SK-N-SH treated with all-trans-retinoic acid at 6 μM for 48 hours (cell line): ENCODE measurements around the gene RTCB.
"Not testable (repeated sequence)": the region's sequence is repeated elsewhere in the genome, so short reads cannot be mapped to it uniquely, and the experiment has no call there.

Experiments used
- ATAC-seq: fragments of 200-7000 bp; cut with Tn5 transposase; 3 replicates; pipeline ENCODE4 v1.9.1; 2020; ENCODE audit warnings: mild to moderate bottlenecking, moderate library complexity
- ARNTL ChIP-seq: fragments of 450-650 bp; formaldehyde crosslinking; IDR thresholded peaks from 2 replicates; pipeline ENCODE4 v1.5.0; 2020; ENCODE audit warnings: low read depth, mild to moderate bottlenecking, moderate library complexity, borderline replicate concordance
- BACH2 ChIP-seq: fragments of 250-450 bp; sonication (Bioruptor Pico); IDR thresholded peaks from 2 replicates; pipeline ENCODE4 v1.9.0; 2021; ENCODE audit warnings: mild to moderate bottlenecking, borderline replicate concordance
- CSDC2 ChIP-seq: fragments of 250-450 bp; sonication (Bioruptor Pico); IDR thresholded peaks from 2 replicates; pipeline ENCODE4 v1.5.0; 2020; ENCODE audit warnings: mild to moderate bottlenecking, moderate library complexity
- ESRRG ChIP-seq: fragments of 250-450 bp; sonication (Bioruptor Pico); IDR thresholded peaks from 2 replicates; pipeline ENCODE4 v1.6.1; 2021; ENCODE audit warnings: mild to moderate bottlenecking
- GLIS3 ChIP-seq: fragments of 250-450 bp; sonication (Bioruptor Pico); IDR thresholded peaks from 2 replicates; pipeline ENCODE4 v1.5.0; 2020; ENCODE audit warnings: mild to moderate bottlenecking, moderate library complexity
- ISL1 ChIP-seq: fragments of 250-450 bp; sonication (Bioruptor Pico); IDR thresholded peaks from 2 replicates; pipeline ENCODE4 v2.1.2; 2022; ENCODE audit warnings: mild to moderate bottlenecking, moderate library complexity
- OSR1 ChIP-seq: fragments of 250-450 bp; sonication (Bioruptor Pico); IDR thresholded peaks from 2 replicates; pipeline ENCODE4 v1.8.0; 2022; ENCODE audit warnings: moderate library complexity, mild to moderate bottlenecking, inconsistent platforms
- PPARA ChIP-seq: fragments of 250-450 bp; sonication (Bioruptor Pico); IDR thresholded peaks from 2 replicates; pipeline ENCODE4 v1.5.0; 2020; ENCODE audit warnings: mild to moderate bottlenecking, borderline replicate concordance
- RARB ChIP-seq: fragments of 250-450 bp; sonication (Bioruptor Pico); IDR thresholded peaks from 2 replicates; pipeline ENCODE4 v1.8.0; 2021; ENCODE audit warnings: mild to moderate bottlenecking, moderate library complexity
- SNAI2 ChIP-seq: fragments of 250-450 bp; sonication (Bioruptor Pico); IDR thresholded peaks from 2 replicates; pipeline ENCODE4 v1.5.0; 2020; ENCODE audit warnings: mild to moderate bottlenecking, moderate library complexity
- TCF4 ChIP-seq: fragments of 250-450 bp; sonication (Bioruptor Pico); IDR thresholded peaks from 2 replicates; pipeline ENCODE4 v1.8.0; 2021; ENCODE audit warnings: mild to moderate bottlenecking, moderate library complexity, borderline replicate concordance
- TOX ChIP-seq: fragments of 250-450 bp; sonication (Bioruptor Pico); IDR thresholded peaks from 2 replicates; pipeline ENCODE4 v1.8.0; 2021; ENCODE audit warnings: mild to moderate bottlenecking, moderate library complexity, borderline replicate concordance
- ZC3H10 ChIP-seq: fragments of 250-450 bp; sonication (Bioruptor Pico); IDR thresholded peaks from 2 replicates; pipeline ENCODE4 v1.5.1; 2021; ENCODE audit warnings: mild to moderate bottlenecking, moderate library complexity
- ZFP3 ChIP-seq: fragments of 250-450 bp; sonication (Bioruptor Pico); IDR thresholded peaks from 2 replicates; pipeline ENCODE4 v1.5.0; 2020; ENCODE audit warnings: mild to moderate bottlenecking, moderate library complexity
- ZFP30 ChIP-seq: fragments of 450-650 bp; formaldehyde crosslinking; IDR thresholded peaks from 2 replicates; pipeline ENCODE4 v1.5.0; 2022; ENCODE audit warnings: mild to moderate bottlenecking, moderate library complexity
- ZNF565 ChIP-seq: fragments of 450-650 bp; formaldehyde crosslinking; conservative IDR thresholded peaks from 2 replicates; pipeline ENCODE4 v1.5.0; 2020; ENCODE audit warnings: low read depth, mild to moderate bottlenecking, moderate library complexity
- ZNF70 ChIP-seq: fragments of 450-650 bp; formaldehyde crosslinking; IDR thresholded peaks from 2 replicates; pipeline ENCODE4 v1.5.0; 2020; ENCODE audit warnings: mild to moderate bottlenecking, moderate library complexity
- ZNF8 ChIP-seq: fragments of 450-650 bp; formaldehyde crosslinking; IDR thresholded peaks from 2 replicates; pipeline ENCODE4 v1.5.0; 2020; ENCODE audit warnings: mild to moderate bottlenecking, moderate library complexity
- TF ChIP-seq, protein P1 (sequence below): fragments of 250-450 bp; sonication (Bioruptor Pico); IDR thresholded peaks from 2 replicates; pipeline ENCODE4 v1.8.0; 2020; ENCODE audit warnings: mild to moderate bottlenecking, moderate library complexity, borderline replicate concordance
- TF ChIP-seq, protein P2 (sequence below): fragments of 250-450 bp; sonication (Bioruptor Pico); IDR thresholded peaks from 2 replicates; pipeline ENCODE4 v1.8.0; 2021; ENCODE audit warnings: low read depth, mild to moderate bottlenecking, moderate library complexity, borderline replicate concordance
- TF ChIP-seq, protein P3 (sequence below): fragments of 250-450 bp; sonication (Bioruptor Pico); IDR thresholded peaks from 2 replicates; pipeline ENCODE4 v1.5.1; 2021; ENCODE audit warnings: mild to moderate bottlenecking, moderate library complexity
- TF ChIP-seq, protein P4 (sequence below): fragments of 250-450 bp; sonication (Bioruptor Pico); IDR thresholded peaks from 2 replicates; pipeline ENCODE4 v1.5.0; 2020; ENCODE audit warnings: mild to moderate bottlenecking, moderate library complexity

Gene RTCB

DNA sequence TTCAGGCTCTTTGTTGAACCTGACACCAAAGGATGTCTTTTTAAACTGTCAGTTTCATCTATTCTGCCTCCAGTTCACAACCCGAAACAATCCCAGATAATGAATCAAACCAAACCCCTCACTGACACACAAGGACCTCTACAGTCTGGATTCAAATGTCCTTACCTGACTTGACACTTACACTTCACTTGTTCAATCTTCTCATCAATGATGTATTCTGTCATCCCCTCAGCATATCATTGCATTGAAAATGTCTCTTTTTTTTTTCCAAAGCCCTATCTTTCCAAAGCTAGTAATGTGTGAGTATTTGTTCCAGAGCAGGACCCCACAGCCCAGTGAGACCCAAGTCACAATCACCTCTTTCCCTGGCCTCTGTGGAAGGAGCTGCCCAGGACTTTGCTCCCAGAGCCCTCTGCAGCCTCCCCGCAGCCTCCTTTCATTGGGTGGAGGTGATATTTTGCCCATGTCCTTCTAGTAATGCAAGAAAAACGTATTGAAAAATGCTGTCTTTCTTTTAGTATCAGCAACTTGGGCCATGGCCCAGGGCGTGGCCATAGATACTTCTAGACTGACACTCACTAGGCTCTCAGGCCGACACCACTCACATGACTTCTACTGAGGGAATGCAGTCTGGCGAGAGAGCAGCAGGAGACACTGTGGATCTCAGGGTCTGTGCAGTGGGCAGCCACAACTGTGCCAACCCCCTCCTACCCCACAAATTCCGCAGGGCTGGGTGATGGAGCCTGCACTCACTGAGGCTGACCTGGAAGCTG, 36.2 kb downstream of the RTCB start:
- ATAC-seq: no peak
- TF ChIP-seq OSR1 (CRISPR knock-in tag): no peak
- TF ChIP-seq, protein P1, sequence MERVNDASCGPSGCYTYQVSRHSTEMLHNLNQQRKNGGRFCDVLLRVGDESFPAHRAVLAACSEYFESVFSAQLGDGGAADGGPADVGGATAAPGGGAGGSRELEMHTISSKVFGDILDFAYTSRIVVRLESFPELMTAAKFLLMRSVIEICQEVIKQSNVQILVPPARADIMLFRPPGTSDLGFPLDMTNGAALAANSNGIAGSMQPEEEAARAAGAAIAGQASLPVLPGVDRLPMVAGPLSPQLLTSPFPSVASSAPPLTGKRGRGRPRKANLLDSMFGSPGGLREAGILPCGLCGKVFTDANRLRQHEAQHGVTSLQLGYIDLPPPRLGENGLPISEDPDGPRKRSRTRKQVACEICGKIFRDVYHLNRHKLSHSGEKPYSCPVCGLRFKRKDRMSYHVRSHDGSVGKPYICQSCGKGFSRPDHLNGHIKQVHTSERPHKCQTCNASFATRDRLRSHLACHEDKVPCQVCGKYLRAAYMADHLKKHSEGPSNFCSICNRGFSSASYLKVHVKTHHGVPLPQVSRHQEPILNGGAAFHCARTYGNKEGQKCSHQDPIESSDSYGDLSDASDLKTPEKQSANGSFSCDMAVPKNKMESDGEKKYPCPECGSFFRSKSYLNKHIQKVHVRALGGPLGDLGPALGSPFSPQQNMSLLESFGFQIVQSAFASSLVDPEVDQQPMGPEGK: no peak
- no peak for TF ChIP-seq BACH2
- no peak for TF ChIP-seq GLIS3 (CRISPR knock-in tag)
- TF ChIP-seq ZNF8: no peak
- TF ChIP-seq SNAI2 (CRISPR knock-in tag): no peak
- TF ChIP-seq RARB: no peak
- no peak for TF ChIP-seq ZC3H10 (CRISPR knock-in tag)
- TF ChIP-seq ISL1 (CRISPR knock-in tag): no peak
- TF ChIP-seq, protein P2, sequence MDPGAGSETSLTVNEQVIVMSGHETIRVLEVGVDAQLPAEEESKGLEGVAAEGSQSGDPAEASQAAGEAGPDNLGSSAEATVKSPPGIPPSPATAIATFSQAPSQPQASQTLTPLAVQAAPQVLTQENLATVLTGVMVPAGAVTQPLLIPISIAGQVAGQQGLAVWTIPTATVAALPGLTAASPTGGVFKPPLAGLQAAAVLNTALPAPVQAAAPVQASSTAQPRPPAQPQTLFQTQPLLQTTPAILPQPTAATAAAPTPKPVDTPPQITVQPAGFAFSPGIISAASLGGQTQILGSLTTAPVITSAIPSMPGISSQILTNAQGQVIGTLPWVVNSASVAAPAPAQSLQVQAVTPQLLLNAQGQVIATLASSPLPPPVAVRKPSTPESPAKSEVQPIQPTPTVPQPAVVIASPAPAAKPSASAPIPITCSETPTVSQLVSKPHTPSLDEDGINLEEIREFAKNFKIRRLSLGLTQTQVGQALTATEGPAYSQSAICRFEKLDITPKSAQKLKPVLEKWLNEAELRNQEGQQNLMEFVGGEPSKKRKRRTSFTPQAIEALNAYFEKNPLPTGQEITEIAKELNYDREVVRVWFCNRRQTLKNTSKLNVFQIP (CRISPR knock-in tag): no peak
- TF ChIP-seq ZFP3 (CRISPR knock-in tag): no peak
- TF ChIP-seq ZNF565 (CRISPR knock-in tag): no peak
- no peak for TF ChIP-seq ZNF70 (CRISPR knock-in tag)

DNA sequence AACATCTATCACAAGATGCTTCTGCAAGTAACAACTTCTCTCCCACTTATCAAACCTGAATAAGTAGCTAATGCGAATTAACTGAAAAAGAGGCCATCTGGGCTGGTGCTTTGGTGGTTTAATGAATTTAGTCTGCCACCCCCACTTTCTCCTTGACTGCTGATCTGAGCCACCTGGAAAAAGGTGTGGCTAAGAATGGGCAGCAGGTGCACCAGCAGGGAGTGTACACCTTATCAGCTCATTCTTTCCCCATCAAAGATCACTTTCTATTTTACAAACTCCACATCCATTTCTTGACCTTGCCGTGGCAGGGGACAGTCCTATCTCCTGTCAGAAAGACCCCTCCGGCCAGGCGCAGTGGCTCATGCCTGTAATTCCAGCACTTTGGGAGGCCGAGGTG, 47.8 kb downstream of the RTCB start:
- no peak for TF ChIP-seq RARB
- TF ChIP-seq GLIS3 (CRISPR knock-in tag): no peak
- TF ChIP-seq PPARA (CRISPR knock-in tag): no peak
- TF ChIP-seq SNAI2 (CRISPR knock-in tag): no peak
- TF ChIP-seq ARNTL (CRISPR knock-in tag): no peak
- TF ChIP-seq ZFP30 (CRISPR knock-in tag): no peak
- no peak for TF ChIP-seq CSDC2 (CRISPR knock-in tag)
- TF ChIP-seq ZC3H10 (CRISPR knock-in tag): no peak
- TF ChIP-seq ZNF70 (CRISPR knock-in tag): no peak

DNA sequence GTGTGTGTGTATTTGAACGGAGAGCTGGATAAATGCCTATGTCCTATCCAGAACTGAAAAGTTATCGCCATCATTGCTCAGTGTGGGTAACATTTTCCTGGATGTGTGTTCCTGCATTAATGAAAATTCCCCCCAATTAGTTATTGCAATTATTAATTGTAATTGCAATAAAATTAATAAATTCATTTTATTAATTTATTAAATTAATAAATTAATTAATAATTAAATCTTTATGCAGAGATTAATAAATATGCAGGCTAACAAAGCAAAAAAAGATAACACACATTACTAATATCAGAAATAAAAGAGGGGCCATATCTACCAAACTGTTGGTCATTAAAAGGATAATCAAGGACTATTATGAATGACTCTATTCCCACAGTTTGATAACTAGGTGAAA, 50.8 kb downstream of the RTCB start:
- no peak for ATAC-seq
- no peak for TF ChIP-seq TCF4 (CRISPR knock-in tag)
- TF ChIP-seq PPARA (CRISPR knock-in tag): no peak
- TF ChIP-seq GLIS3 (CRISPR knock-in tag): no peak
- TF ChIP-seq RARB: no peak
- TF ChIP-seq ARNTL (CRISPR knock-in tag): no peak
- no peak for TF ChIP-seq TOX (CRISPR knock-in tag)
- TF ChIP-seq ESRRG (CRISPR knock-in tag): no peak
- no peak for TF ChIP-seq ZNF70 (CRISPR knock-in tag)
- TF ChIP-seq ZFP3 (CRISPR knock-in tag): no peak
- TF ChIP-seq SNAI2 (CRISPR knock-in tag): no peak
- TF ChIP-seq ZC3H10 (CRISPR knock-in tag): no peak
- no peak for TF ChIP-seq OSR1 (CRISPR knock-in tag)

More for the DNA sequence above, 47.8 kb downstream of the RTCB start:
- no peak for ATAC-seq

DNA sequence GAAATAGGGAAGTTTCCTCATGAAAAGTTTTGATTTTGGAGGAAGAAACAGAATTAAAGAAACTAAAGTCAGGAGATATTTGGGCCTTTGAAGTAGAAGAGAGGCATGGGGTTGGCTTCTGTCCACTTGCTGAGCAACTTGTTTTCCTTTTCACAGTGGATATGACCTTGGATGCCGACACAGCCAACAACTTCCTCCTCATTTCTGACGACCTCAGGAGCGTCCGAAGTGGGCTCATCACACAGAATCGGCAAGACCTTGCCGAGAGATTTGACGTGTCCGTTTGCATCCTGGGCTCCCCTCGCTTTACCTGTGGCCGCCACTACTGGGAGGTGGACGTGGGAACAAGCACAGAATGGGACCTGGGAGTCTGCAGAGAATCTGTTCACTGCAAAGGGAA, 52.0 kb downstream of the RTCB start:
- ATAC-seq: not testable (repeated sequence)

DNA sequence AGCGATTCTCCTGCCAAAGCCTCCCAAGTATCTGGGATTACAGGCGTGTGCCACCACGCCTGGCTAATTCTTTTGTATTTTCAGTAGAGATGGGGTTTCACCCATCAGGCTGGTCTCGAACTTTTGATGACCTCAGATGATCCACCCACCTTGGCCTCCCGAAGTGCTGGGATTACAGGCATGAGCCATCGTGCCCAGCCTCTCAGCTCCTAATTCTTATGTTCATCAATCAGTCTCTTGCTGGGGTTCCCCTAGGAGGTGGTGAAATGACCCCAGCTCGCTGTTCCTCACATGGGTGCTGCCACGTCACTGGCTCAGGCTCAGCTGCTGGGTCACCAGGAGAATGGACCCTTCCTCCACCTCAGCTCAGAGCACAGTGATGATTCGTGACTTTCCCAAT, 54.5 kb downstream of the RTCB start, which contains the start of gene RFPL3:
TSS of gene RFPL3 (plus strand) at position 301 of the 400 bp plus-strand sequence. CDS start 205 bp downstream, outside the sequence.
- ATAC-seq: not testable (repeated sequence)

DNA sequence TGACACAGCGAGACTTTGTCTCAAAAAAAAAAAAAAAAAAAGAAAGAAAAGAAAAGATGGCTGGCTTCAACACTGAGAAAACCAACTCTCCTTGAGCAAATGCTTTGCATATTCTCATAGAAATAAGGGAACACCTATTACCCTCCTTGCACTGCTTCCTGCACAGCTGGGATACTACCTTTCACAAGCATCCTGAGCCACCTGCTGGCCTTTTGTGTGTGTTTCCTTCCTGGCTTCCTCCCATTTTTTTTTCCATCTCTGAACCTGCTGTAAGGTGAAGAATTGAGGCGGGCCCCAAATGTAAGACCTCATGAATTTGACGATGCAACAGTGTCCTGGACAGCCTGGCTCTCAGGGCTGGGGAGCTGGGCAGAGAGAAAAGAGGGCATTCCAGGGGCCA, 56.3 kb downstream of the RTCB start:
- peak; percentile 29; the same call in 2 of the 3 replicates for ATAC-seq
- TF ChIP-seq ZNF565 (CRISPR knock-in tag) (no peak), ZC3H10 (CRISPR knock-in tag) (no peak), BACH2 (no peak), GLIS3 (CRISPR knock-in tag) (no peak), TOX (CRISPR knock-in tag) (no peak), ZNF70 (CRISPR knock-in tag) (no peak), ISL1 (CRISPR knock-in tag) (no peak), OSR1 (CRISPR knock-in tag) (no peak), ZFP30 (CRISPR knock-in tag) (no peak)
- TF ChIP-seq, protein P3, sequence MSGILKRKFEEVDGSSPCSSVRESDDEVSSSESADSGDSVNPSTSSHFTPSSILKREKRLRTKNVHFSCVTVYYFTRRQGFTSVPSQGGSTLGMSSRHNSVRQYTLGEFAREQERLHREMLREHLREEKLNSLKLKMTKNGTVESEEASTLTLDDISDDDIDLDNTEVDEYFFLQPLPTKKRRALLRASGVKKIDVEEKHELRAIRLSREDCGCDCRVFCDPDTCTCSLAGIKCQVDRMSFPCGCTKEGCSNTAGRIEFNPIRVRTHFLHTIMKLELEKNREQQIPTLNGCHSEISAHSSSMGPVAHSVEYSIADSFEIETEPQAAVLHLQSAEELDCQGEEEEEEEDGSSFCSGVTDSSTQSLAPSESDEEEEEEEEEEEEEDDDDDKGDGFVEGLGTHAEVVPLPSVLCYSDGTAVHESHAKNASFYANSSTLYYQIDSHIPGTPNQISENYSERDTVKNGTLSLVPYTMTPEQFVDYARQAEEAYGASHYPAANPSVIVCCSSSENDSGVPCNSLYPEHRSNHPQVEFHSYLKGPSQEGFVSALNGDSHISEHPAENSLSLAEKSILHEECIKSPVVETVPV (CRISPR knock-in tag): no peak
- TF ChIP-seq, protein P4, sequence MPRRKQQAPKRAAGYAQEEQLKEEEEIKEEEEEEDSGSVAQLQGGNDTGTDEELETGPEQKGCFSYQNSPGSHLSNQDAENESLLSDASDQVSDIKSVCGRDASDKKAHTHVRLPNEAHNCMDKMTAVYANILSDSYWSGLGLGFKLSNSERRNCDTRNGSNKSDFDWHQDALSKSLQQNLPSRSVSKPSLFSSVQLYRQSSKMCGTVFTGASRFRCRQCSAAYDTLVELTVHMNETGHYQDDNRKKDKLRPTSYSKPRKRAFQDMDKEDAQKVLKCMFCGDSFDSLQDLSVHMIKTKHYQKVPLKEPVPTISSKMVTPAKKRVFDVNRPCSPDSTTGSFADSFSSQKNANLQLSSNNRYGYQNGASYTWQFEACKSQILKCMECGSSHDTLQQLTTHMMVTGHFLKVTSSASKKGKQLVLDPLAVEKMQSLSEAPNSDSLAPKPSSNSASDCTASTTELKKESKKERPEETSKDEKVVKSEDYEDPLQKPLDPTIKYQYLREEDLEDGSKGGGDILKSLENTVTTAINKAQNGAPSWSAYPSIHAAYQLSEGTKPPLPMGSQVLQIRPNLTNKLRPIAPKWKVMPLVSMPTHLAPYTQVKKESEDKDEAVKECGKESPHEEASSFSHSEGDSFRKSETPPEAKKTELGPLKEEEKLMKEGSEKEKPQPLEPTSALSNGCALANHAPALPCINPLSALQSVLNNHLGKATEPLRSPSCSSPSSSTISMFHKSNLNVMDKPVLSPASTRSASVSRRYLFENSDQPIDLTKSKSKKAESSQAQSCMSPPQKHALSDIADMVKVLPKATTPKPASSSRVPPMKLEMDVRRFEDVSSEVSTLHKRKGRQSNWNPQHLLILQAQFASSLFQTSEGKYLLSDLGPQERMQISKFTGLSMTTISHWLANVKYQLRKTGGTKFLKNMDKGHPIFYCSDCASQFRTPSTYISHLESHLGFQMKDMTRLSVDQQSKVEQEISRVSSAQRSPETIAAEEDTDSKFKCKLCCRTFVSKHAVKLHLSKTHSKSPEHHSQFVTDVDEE (CRISPR knock-in tag): no peak
- TF ChIP-seq, protein P1: no peak
